ENCODE data around the gene UBE3C. TPM values are rescaled to one million over a fixed set of nuclear protein-coding genes. Genes with fewer than 3 reads are reported as not detected.

The UBE3C gene
- total and polyA plus RNA-seq, 3 experiments from 2014 or later = 30.7 to 82.7 (median 81.1) TPM

DNA sequence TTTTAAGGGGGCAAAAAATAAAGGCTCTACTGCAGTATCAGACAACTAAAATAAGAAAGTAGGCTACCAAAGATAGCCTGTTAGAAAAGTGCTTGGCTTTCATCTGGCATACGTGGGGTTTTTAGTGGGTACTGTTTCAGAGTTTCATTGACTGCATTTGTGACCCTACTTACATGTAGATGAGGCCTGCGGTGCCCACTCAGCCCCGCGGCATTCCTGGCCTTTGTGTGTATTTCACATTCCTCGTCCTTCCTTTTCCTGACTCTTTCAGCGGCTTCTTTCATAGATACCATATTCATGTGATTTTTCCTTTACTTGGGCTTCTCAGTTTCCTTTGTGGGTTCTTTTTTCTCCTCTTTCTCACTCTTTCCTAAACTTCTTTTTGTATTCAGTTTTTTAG is 50.7 kb downstream of the UBE3C start:
- H3K4me1 Mint-ChIP-seq = peaks cover 0 to 3% (median 0%) of the 10 kb centered on the region in 3 donors
- no peaks in the 10 kb centered on the region for H3K9me3 Mint-ChIP-seq
- CTCF ChIA-PET = no interaction called here
- H3K36me3 Mint-ChIP-seq = peaks cover 3 to 86% (median 27%) of the 10 kb centered on the region in 3 donors
- no peaks in the 10 kb centered on the region for H3K27me3 Mint-ChIP-seq
- no peak for DNase-seq
- H3K4me3 Mint-ChIP-seq = no peak overlapping the region
- Histone ChIP-seq H3K9me3 (ENCODE audit: low read length) (no peaks in the 10 kb centered on the region), H3K36me3 (ENCODE audit: insufficient read depth, low read length) (peaks cover 32% of the 10 kb centered on the region), H3K27ac (ENCODE audit: low read depth, low read length) (no peak overlapping the region), H3K27me3 (ENCODE audit: insufficient read depth, low read length, poor library complexity, severe bottlenecking) (no peaks in the 10 kb centered on the region), H3K4me1 (ENCODE audit: insufficient read depth, low read length) (no peaks in the 10 kb centered on the region), H3K4me3 (ENCODE audit: low read length) (no peak overlapping the region)
- peak overlapping the region in 2 of 8 donors; percentile 2 to 22 for H3K27ac Mint-ChIP-seq
- POLR2A ChIA-PET = no interaction called here

DNA sequence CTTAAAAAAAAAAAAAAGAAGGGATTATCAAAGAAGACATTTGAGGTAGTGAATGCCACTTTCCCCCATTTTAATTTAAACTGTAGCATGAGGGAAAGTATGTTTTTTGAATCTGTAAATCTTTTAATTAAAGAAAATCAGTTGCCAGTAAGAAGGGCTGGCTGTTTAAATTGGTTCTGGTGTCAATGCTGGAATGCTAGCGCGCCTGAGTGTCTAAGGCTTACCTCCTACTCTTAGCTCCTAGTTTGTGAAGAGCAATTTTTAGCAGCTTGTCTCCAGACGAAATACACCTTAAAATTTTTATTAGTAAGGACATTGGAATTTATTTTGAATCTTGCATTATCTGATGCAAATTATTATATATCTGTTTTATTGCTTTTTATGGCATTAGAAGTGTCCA is 54.1 kb downstream of the UBE3C start:
- Histone ChIP-seq H3K27me3 (ENCODE audit: insufficient read depth, low read length, poor library complexity, severe bottlenecking) (no peaks in the 10 kb centered on the region), H3K27ac (ENCODE audit: low read depth, low read length) (no peak overlapping the region), H3K4me1 (ENCODE audit: insufficient read depth, low read length) (no peaks in the 10 kb centered on the region), H3K9me3 (ENCODE audit: low read length) (no peaks in the 10 kb centered on the region), H3K36me3 (ENCODE audit: insufficient read depth, low read length) (peaks cover 38% of the 10 kb centered on the region), H3K4me3 (ENCODE audit: low read length) (no peak overlapping the region)
- ChIA-PET CTCF (no interaction called here), POLR2A (no interaction called here)
- Mint-ChIP-seq H3K9me3 (no peaks in the 10 kb centered on the region), H3K4me3 (no peak overlapping the region), H3K36me3 (peaks cover 0 to 88% (median 22%) of the 10 kb centered on the region in 3 donors), H3K4me1 (peaks cover 0 to 6% (median 0%) of the 10 kb centered on the region in 3 donors), H3K27ac (no peak overlapping the region), H3K27me3 (no peaks in the 10 kb centered on the region)
- DNase-seq = no peak

DNA sequence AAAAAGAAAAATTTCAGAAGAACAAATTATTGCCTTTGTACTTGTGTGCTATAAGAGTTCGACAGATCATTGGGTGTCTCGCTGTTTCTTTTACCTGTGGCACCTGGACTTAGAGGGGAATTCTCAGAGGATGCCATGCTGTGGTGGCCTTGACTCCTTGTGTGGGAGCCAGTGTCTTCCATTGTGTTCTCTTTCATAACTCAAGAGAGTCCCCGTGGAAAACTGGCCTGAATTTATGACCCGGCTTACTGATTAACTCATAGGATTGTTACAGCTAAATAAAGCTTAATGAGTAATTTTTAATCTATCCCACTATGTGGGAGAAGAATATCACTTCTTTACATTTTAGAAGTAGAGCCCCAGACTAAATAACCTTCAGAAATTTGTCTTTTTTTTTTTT is 54.5 kb downstream of the UBE3C start:
- no peaks in the 10 kb centered on the region for H3K27me3 Mint-ChIP-seq
- no peak overlapping the region for H3K4me3 Mint-ChIP-seq
- peaks cover 0 to 6% (median 0%) of the 10 kb centered on the region in 3 donors for H3K4me1 Mint-ChIP-seq
- H3K27me3 ChIP-seq (ENCODE audit: insufficient read depth, low read length, poor library complexity, severe bottlenecking) = no peaks in the 10 kb centered on the region
- no peaks in the 10 kb centered on the region for H3K4me1 ChIP-seq (ENCODE audit: insufficient read depth, low read length)
- peaks cover 34% of the 10 kb centered on the region for H3K36me3 ChIP-seq (ENCODE audit: insufficient read depth, low read length)
- ChIA-PET CTCF (no interaction called here), POLR2A (no interaction called here)
- no peaks in the 10 kb centered on the region for H3K9me3 ChIP-seq (ENCODE audit: low read length)
- peak overlapping the region in 2 of 8 donors; percentile 1 to 61 for H3K27ac Mint-ChIP-seq
- H3K9me3 Mint-ChIP-seq = no peaks in the 10 kb centered on the region
- no peak for DNase-seq
- H3K27ac ChIP-seq (ENCODE audit: low read depth, low read length) = no peak overlapping the region
- no peak overlapping the region for H3K4me3 ChIP-seq (ENCODE audit: low read length)
- H3K36me3 Mint-ChIP-seq = peaks cover 0 to 88% (median 22%) of the 10 kb centered on the region in 3 donors

GRCh38 chr7:157194948-157195347 is 56.2 kb downstream of the UBE3C start:
- Histone ChIP-seq H3K4me3 (ENCODE audit: low read length) (no peak overlapping the region), H3K27me3 (ENCODE audit: insufficient read depth, low read length, poor library complexity, severe bottlenecking) (no peaks in the 10 kb centered on the region), H3K27ac (ENCODE audit: low read depth, low read length) (no peak overlapping the region), H3K9me3 (ENCODE audit: low read length) (no peaks in the 10 kb centered on the region), H3K4me1 (ENCODE audit: insufficient read depth, low read length) (no peaks in the 10 kb centered on the region), H3K36me3 (ENCODE audit: insufficient read depth, low read length) (peaks cover 31% of the 10 kb centered on the region)
- ChIA-PET CTCF (no interaction called here), POLR2A (no interaction called here)
- no peak for DNase-seq
- H3K4me1 Mint-ChIP-seq = peaks cover 0 to 6% (median 4%) of the 10 kb centered on the region in 3 donors
- H3K36me3 Mint-ChIP-seq = peaks cover 0 to 83% (median 18%) of the 10 kb centered on the region in 3 donors
- no peak overlapping the region for H3K4me3 Mint-ChIP-seq
- H3K27me3 Mint-ChIP-seq = no peaks in the 10 kb centered on the region
- no peaks in the 10 kb centered on the region for H3K9me3 Mint-ChIP-seq
- H3K27ac Mint-ChIP-seq = peak overlapping the region in 1 of 8 donors; percentile 25

- H3K27ac Mint-ChIP-seq = no peak overlapping the region
- Histone ChIP-seq H3K9me3 (ENCODE audit: low read length) (no peaks in the 10 kb centered on the region), H3K27me3 (ENCODE audit: insufficient read depth, low read length, poor library complexity, severe bottlenecking) (no peaks in the 10 kb centered on the region), H3K4me1 (ENCODE audit: insufficient read depth, low read length) (no peaks in the 10 kb centered on the region), H3K4me3 (ENCODE audit: low read length) (no peak overlapping the region), H3K36me3 (ENCODE audit: insufficient read depth, low read length) (peaks cover 25% of the 10 kb centered on the region), H3K27ac (ENCODE audit: low read depth, low read length) (no peak overlapping the region)
- H3K4me1 Mint-ChIP-seq = peaks cover 0 to 6% (median 4%) of the 10 kb centered on the region in 3 donors
- ChIA-PET CTCF (no interaction called here), POLR2A (no interaction called here)
- H3K9me3 Mint-ChIP-seq = no peaks in the 10 kb centered on the region
- DNase-seq = no peak
- H3K27me3 Mint-ChIP-seq = no peaks in the 10 kb centered on the region
- peaks cover 0 to 76% (median 18%) of the 10 kb centered on the region in 3 donors for H3K36me3 Mint-ChIP-seq
- no peak overlapping the region for H3K4me3 Mint-ChIP-seq
Observed at GRCh38 chr7:157195868-157196267, 57.1 kb downstream of the UBE3C start.

GRCh38 chr7:157204134-157204533 is 65.4 kb downstream of the UBE3C start:
- Mint-ChIP-seq H3K36me3 (peaks cover 3 to 63% (median 17%) of the 10 kb centered on the region in 3 donors), H3K4me3 (no peak overlapping the region), H3K27me3 (no peaks in the 10 kb centered on the region), H3K4me1 (peaks cover 0 to 1% (median 0%) of the 10 kb centered on the region in 3 donors), H3K27ac (no peak overlapping the region), H3K9me3 (no peaks in the 10 kb centered on the region)
- Histone ChIP-seq H3K4me3 (ENCODE audit: low read length) (no peak overlapping the region), H3K27ac (ENCODE audit: low read depth, low read length) (no peak overlapping the region), H3K9me3 (ENCODE audit: low read length) (no peaks in the 10 kb centered on the region), H3K36me3 (ENCODE audit: insufficient read depth, low read length) (peaks cover 26% of the 10 kb centered on the region), H3K4me1 (ENCODE audit: insufficient read depth, low read length) (no peaks in the 10 kb centered on the region), H3K27me3 (ENCODE audit: insufficient read depth, low read length, poor library complexity, severe bottlenecking) (no peaks in the 10 kb centered on the region)
- ChIA-PET POLR2A (no interaction called here), CTCF (interaction anchor here (0.6 kb wide), 1 partner anchor 12 kb away, joined by 3 read pairs; no protein-coding TSS in a partner anchor)
- no peak for DNase-seq

DNA sequence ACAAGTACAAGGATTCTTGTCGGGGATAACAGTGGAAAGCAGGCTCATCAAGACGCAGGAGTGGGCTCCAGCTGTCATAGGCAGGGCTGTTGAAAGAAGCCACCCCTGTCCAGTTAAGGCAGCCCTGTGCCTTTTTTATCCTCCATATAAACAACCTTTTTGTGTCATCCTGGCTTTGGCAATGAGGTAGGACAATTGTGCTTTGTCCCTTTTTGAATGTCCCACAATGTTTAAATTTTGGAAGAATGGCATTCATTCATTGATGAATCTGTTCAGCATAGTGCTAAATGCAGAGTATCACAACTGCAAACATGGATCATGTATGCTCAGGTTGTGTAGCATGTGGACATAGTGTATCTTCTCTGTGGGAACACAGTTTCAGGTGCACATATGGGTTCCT is 66.7 kb downstream of the UBE3C start:
- Mint-ChIP-seq H3K4me1 (peaks cover 0 to 1% (median 0%) of the 10 kb centered on the region in 3 donors), H3K9me3 (no peaks in the 10 kb centered on the region), H3K27ac (peak overlapping the region in 1 of 8 donors; percentile 29), H3K4me3 (no peak overlapping the region), H3K36me3 (peaks cover 3 to 69% (median 17%) of the 10 kb centered on the region in 3 donors), H3K27me3 (no peaks in the 10 kb centered on the region)
- Histone ChIP-seq H3K36me3 (ENCODE audit: insufficient read depth, low read length) (peaks cover 31% of the 10 kb centered on the region), H3K9me3 (ENCODE audit: low read length) (no peaks in the 10 kb centered on the region), H3K27ac (ENCODE audit: low read depth, low read length) (no peak overlapping the region), H3K4me3 (ENCODE audit: low read length) (no peak overlapping the region), H3K4me1 (ENCODE audit: insufficient read depth, low read length) (no peaks in the 10 kb centered on the region), H3K27me3 (ENCODE audit: insufficient read depth, low read length, poor library complexity, severe bottlenecking) (no peaks in the 10 kb centered on the region)
- no peak for DNase-seq
- POLR2A ChIA-PET = no interaction called here
- CTCF ChIA-PET = no interaction called here

DNA sequence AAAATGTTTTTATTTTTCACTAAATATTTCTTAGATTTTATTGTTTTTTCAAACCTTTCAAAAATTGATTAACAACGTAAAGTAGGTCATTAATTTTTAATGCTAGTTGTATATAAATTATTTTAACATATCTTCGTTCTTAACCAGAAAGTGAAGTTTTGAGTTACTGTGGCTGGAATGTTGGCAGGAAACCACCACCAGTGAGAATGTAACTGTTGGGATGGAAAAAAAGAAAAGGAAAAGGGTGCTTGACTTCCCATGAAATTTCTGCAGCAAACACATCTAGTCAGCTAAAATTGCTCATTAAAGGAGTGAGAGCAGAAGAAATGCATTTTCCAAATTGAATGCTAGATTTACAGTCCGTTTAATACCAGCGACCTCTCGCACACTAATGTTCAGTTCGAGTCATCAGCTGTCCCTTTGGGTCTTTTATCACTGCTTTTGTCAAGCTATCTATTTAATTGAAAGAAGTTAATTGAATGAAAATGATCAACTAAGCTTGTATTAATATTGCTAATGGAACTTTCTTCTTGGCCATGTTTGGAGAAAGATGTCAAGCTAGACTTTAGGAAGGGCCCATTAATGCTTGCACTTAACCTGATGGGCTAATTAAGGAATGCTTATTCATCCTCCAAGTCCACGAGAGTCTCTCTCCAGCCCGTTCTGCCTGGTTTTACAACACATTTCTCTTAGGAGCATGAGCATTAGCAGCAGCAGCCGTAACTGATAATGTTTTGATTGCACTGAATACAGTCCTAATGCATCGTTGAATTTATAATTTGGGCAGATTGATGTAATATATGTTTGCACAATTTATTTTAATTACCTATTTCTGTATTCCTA is 70.1 kb downstream of the UBE3C start:
- no peaks in the 10 kb centered on the region for H3K4me1 ChIP-seq (ENCODE audit: insufficient read depth, low read length)
- H3K9me3 Mint-ChIP-seq = no peaks in the 10 kb centered on the region
- no peak overlapping the region for H3K27ac ChIP-seq (ENCODE audit: low read depth, low read length)
- H3K4me1 Mint-ChIP-seq = no peaks in the 10 kb centered on the region
- peaks cover 37% of the 10 kb centered on the region for H3K36me3 ChIP-seq (ENCODE audit: insufficient read depth, low read length)
- H3K27ac Mint-ChIP-seq = no peak overlapping the region
- H3K4me3 ChIP-seq (ENCODE audit: low read length) = no peak overlapping the region
- ChIA-PET CTCF (interaction anchor here (1.0 to 1.2 kb wide), 2 partner anchors 14 to 41 kb away, joined by 3 read pairs; no protein-coding TSS in a partner anchor), POLR2A (no interaction called here)
- peaks cover 3 to 80% (median 15%) of the 10 kb centered on the region in 3 donors for H3K36me3 Mint-ChIP-seq
- H3K9me3 ChIP-seq (ENCODE audit: low read length) = no peaks in the 10 kb centered on the region
- DNase-seq = no peak
- no peak overlapping the region for H3K4me3 Mint-ChIP-seq
- H3K27me3 ChIP-seq (ENCODE audit: insufficient read depth, low read length, poor library complexity, severe bottlenecking) = no peaks in the 10 kb centered on the region
- H3K27me3 Mint-ChIP-seq = no peaks in the 10 kb centered on the region

Measured in CD8-positive, alpha-beta memory T cell (primary cell).